ENCODE data around the gene CENPH.
"Not testable (repeated sequence)": the region's sequence is repeated elsewhere in the genome, so short reads cannot be mapped to it uniquely, and the experiment has no call there.

The CENPH gene

DNA sequence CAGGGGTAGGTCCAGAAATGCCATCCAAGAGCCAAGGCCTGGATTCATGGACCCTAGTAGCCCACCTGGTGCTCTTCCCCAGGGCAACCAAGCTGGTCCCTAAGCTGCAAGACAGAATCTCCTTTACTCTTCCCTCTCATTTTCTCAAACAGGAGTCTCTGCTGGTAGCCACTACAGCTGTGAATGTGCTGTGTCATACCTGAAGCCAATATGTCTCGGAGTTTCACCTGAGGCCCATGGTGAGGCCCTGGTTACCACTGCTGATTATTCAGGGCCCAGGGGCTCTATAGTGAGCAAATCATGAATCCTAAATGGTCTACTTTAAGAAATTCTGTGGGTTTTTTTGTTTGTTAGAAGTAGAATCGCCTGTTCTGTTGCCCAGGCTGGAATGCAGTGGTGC, 61.2 kb downstream of the CENPH start:
- DNase-seq (ENCODE audit: low read depth, low spot score) = no peak

DNA sequence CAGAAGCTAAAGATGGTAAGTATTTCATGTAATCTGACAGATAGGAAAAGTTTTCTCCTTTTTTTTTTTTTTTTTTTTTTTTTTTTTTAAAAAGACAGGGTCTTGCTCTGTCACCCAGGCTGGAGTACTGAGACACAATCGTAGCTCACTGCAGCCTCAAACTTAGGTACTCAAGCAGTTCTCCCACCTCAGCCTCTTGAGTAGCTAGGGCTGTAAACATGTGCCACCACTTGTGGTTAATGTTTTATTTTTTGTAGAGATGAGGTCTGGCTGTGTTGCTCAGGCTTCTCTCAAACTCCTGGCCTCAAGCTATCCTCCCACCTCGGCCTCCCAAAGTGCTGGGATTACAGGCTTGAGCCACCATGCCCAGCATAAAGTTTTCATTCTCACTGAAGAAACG, 63.1 kb downstream of the CENPH start:
- no peak for DNase-seq (ENCODE audit: low read depth, low spot score)

DNA sequence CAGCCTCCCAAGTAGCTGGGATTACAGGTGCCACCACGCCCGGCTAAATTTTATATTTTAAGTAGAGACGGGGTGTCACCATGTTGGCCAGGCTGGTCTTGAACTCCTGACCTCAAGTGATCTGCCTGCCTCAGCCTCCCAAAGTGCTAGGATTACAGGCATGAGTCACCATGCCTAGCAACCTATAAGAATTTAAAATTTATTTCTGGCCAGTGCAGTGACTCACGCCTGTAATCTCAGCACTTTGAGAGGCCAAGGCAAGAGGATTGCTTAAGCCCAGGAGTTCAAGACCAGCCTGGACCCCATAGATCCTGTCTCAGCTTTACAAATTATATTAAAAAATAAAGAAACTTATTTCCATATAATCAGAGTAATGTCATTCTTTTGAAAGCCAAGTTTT, 66.6 kb downstream of the CENPH start:
- not testable (repeated sequence) for DNase-seq (ENCODE audit: low read depth, low spot score)

DNA sequence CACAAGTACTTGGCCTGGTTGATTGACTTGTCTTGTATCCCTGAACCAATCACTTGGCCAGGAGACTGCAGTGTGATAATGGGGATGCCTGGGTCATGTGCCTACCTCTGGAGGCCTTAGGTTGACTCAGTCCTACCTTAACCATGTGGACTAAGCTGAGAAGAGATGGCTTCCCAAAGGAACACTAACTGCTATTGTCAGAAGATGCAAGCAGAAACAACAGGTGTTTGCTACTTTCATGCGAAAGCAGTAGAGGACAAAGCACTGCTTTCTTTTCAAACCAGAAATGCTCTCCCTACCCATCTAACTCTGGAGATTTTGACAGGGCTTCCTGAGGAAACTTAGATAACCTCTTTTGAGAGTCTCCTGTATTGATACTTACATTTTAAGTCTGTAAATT, 68.2 kb downstream of the CENPH start:
- no peak for DNase-seq (ENCODE audit: low read depth, low spot score)
